ENCODE results near the gene BMP10. TPM values are rescaled to one million over a fixed set of nuclear protein-coding genes. Genes with fewer than 3 reads are reported as not detected.

The BMP10 gene
- total RNA-seq, 1 donor from 2014 or later: not detected

DNA sequence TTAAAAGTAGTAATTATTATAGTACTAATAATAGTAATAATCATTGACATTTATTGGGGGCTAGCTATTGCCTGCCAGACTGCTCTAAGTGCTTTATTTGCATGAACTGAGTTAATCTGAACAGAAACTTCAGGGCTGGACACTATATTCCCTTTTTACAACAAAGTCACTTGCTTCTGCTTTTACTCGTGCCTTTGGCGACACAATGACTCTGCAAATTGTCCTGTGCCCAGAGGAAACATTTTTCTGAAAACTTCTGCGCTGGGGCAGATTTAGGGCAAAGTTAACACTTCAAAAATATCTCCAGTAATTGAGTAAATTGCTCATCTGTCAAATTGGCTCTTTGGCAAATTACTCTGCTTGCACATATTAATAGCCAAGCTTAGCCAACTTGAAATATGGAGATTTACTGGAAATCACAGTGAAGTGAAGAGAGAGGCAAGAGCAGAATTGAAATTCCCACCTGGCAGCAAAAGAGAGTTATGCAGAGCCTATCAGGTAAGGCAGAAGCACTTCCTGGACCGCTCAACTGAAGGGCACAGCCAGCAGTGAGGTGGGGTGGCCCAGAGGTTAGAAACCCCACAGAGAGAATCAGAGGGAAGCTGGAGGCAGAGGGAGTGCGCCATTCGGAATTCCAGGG is 36.3 kb downstream of the BMP10 start:
- DNase-seq (ENCODE audit: low read depth): no peak

DNA sequence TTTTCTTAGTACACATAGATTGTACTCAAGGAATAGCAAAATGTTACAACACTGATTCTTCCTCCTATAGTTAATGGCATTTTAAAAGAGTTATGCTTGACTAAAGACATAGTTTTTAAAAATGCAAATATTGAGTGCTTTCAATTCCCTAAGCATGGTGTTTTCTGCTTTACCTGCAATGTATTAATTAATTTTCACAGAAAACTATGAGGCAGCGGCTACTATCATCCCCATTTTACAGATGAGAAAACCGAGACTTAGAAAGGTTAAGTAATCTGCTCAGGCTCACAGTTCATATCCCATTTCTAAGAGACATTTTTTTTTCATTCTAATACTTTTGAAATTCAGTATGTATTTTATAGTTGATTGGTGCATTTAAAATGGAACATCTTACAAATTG is 38.0 kb downstream of the BMP10 start:
- no peak for DNase-seq (ENCODE audit: low read depth)
- no peak overlapping the region for H3K4me3 ChIP-seq (ENCODE audit: low read depth, low read length)
- TF ChIP-seq CTCF (conservative IDR thresholded peaks at IDR 0.05; ENCODE audit: low read depth, low read length): no peak

More for the DNA sequence above, 36.3 kb downstream of the BMP10 start:
- TF ChIP-seq CTCF (conservative IDR thresholded peaks at IDR 0.05; ENCODE audit: low read depth, low read length): no peak
- no peak overlapping the region for H3K4me3 ChIP-seq (ENCODE audit: low read depth, low read length)

GRCh38 chr2:68832233-68832869 is 38.8 kb downstream of the BMP10 start:
- H3K4me3 ChIP-seq (ENCODE audit: low read depth, low read length): no peak overlapping the region
- peak; percentile 91 for DNase-seq (ENCODE audit: low read depth)
- TF ChIP-seq CTCF (conservative IDR thresholded peaks at IDR 0.05; ENCODE audit: low read depth, low read length): no peak

- no peak for TF ChIP-seq CTCF (conservative IDR thresholded peaks at IDR 0.05; ENCODE audit: low read depth, low read length)
- no peak for DNase-seq (ENCODE audit: low read depth)
- no peak overlapping the region for H3K4me3 ChIP-seq (ENCODE audit: low read depth, low read length)
Measured at GRCh38 chr2:68831686-68832232, 39.4 kb downstream of the BMP10 start.

DNA sequence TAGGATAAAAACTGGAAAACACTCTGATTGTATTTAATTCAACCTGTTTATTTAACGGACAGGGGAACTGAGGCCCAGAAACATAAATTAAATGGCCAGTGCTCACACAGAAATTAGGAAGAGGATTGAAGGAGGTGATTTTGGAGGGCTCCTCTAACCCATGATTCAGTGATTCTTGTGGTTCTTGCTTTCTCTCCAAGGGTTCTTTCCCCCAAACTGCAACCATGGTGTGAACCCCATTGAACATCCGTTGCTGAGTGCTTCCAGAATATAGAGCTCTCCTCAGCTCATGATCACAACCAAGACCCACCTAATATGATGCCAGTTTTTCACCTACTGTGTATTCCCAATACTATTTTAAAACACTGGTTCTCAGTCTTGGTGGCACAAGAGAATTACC is 41.4 kb downstream of the BMP10 start:
- H3K4me3 ChIP-seq (ENCODE audit: low read depth, low read length): no peak overlapping the region
- DNase-seq (ENCODE audit: low read depth): no peak
- TF ChIP-seq CTCF (conservative IDR thresholded peaks at IDR 0.05; ENCODE audit: low read depth, low read length): no peak

GRCh38 chr2:68828887-68829708 is 42.1 kb downstream of the BMP10 start:
- DNase-seq (ENCODE audit: low read depth): peak; percentile 80
- H3K4me3 ChIP-seq (ENCODE audit: low read depth, low read length): no peak overlapping the region
- no peak for TF ChIP-seq CTCF (conservative IDR thresholded peaks at IDR 0.05; ENCODE audit: low read depth, low read length)

All from epithelial cell of proximal tubule (primary cell).